Omental fat pad (tissue), 4 donors: Measurements from ENCODE around the gene MEGF11. TPM values are rescaled to one million over a fixed set of nuclear protein-coding genes. Genes with fewer than 3 reads are reported as not detected.

Experiments used
- ATAC-seq: fragments of 150-250 bp; one replicate; pipeline ENCODE4 v1.9.1; 2016; ENCODE audit warnings: mild to moderate bottlenecking, moderate library complexity; ENCODE audit not compliant: low FRiP score
- DNase-seq: peaks from one replicate; pipeline ENCODE4 v3.0.0-alpha.2; 2019; ENCODE audit warnings: low spot score
- total RNA-seq, 4 donors: library from RNA; depleted of rRNA; stranded (reverse); fragments of >200 nt; gene quantifications; one replicate each; pipeline ENCODE4 v1.1.0, GENCODE V29; 2016
- TF ChIP-seq, protein P1 (sequence below), 3 donors: fragments of 450-650 bp; IDR thresholded peaks; one replicate each; pipeline ENCODE4 v1.5.1; 2016 to 2017; ENCODE audit warnings: antibody characterized with exemption in 3 of 3, mild to moderate bottlenecking in 3 of 3, moderate library complexity in 2 of 3

Gene MEGF11
- total RNA-seq, 4 donors from 2014 or later: 0.47 TPM; not detected in 3

GRCh38 chr15:66184936-66185790 is 68.4 kb downstream of the MEGF11 start:
- TF ChIP-seq, protein P1, sequence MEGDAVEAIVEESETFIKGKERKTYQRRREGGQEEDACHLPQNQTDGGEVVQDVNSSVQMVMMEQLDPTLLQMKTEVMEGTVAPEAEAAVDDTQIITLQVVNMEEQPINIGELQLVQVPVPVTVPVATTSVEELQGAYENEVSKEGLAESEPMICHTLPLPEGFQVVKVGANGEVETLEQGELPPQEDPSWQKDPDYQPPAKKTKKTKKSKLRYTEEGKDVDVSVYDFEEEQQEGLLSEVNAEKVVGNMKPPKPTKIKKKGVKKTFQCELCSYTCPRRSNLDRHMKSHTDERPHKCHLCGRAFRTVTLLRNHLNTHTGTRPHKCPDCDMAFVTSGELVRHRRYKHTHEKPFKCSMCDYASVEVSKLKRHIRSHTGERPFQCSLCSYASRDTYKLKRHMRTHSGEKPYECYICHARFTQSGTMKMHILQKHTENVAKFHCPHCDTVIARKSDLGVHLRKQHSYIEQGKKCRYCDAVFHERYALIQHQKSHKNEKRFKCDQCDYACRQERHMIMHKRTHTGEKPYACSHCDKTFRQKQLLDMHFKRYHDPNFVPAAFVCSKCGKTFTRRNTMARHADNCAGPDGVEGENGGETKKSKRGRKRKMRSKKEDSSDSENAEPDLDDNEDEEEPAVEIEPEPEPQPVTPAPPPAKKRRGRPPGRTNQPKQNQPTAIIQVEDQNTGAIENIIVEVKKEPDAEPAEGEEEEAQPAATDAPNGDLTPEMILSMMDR (IDR thresholded peaks at IDR 0.05): no peak
- ATAC-seq: no peak
- no peak for DNase-seq

GRCh38 chr15:66184492-66184891 is 69.1 kb downstream of the MEGF11 start:
- no peak for DNase-seq
- TF ChIP-seq, protein P1 (IDR thresholded peaks at IDR 0.05): no peak
- ATAC-seq: no peak

DNA sequence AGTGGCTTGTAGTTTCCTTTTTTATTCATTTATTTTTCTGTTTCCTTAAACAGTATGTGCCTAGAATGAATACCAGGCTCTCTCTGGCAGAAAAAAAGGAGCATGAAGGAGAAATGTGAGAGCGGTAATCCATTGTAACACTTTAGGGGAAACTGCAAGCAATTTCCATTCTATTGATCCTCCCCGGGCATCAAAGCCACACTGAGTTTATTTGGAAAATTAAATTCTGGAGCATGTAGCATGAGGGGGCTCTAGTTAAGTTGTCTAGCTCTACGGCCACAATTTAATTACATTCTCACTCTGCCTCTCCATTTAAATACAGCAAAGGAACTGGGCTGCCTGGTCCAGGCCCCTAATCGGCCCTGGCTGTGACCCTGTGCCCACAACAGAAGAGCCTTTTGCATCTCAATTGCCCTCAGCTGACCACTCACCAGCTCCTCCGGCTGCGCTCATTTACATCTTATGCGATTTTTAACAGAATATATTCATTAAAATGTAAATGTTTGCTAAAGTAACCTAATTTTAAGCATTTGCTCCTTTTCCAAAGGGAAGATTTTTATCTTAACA is 72.9 kb downstream of the MEGF11 start:
- DNase-seq (no peak), ATAC-seq (no peak)
- TF ChIP-seq, protein P1 (IDR thresholded peaks at IDR 0.05): no peak

DNA sequence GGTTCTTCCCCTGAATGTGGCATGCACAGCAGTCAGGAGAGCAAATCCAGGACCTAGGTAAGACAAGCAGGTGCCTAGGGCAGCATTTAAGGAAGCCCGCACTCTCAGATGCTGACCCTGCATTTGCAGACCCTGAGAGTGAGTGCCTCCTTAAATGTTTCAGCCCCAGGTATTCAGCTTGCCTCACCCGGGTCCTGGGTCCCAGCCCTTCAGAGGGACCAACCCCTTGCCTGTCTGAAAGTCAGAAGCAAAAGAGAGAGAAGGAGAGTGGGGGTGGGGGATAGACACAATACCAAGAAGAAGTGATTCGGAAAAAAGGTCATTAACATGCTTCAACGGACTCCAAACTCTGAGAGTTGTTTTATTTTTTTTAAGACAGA is 75.0 kb downstream of the MEGF11 start:
- ATAC-seq (no peak), DNase-seq (no peak)
- TF ChIP-seq, protein P1 (IDR thresholded peaks at IDR 0.05): no peak

DNA sequence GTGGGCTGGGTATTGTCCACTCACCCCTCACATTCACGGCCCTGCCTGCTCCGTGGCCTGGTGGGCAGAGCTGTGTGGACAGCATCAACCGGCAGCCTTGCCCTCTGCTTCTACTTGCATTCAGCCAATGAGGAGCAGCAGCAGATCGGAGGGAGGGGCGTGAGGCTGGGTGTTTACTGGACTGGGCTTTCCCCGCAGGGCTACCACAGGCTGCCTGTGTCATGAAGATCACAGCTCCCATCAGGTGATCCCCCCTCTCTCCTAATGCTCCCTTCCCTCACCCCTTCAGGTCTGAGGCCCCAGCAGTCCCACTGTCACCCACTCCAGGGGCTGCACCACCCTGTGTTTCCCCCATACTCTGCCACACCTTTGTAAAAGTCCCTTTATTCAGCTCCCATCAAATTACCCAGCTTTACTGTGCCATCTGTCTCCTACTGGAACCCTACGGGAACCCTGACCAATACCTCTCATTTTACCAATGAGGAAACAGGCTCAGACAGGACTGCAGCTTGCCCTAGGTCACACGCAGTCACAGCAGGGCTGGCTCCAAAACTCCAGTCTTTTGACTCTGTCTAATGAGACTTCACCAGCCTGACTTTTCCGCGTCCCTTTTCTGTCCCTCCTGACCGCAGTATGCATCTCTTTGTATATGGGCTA is 81.1 kb downstream of the MEGF11 start:
- ATAC-seq (no peak), DNase-seq (no peak)
- TF ChIP-seq, protein P1 (IDR thresholded peaks at IDR 0.05): no peak

DNA sequence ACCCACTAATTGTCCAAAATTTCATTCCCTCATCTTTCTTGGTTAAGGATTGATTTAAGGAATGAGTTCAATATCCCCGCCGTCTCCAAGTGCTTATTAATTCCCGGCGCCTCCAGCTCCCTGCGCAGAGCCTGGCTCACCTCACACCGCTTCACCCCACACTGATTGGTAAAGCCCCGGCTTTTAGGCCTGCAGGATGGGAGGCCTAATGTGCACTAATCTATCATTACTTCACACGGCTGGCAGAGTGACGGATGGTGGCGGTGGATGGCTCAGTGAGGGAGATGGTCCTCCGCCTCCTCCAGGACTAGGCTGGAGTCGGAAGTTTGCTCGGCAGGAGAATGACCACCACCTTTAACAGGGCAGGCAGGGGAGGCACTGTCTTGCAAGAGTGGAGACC is 81.7 kb downstream of the MEGF11 start:
- ATAC-seq (no peak), DNase-seq (no peak)
- TF ChIP-seq, protein P1 (IDR thresholded peaks at IDR 0.05): no peak
